Heart right ventricle (tissue), 16 donors: Measurements from ENCODE around the gene LRCH1. TPM values are rescaled to one million over a fixed set of nuclear protein-coding genes. Genes with fewer than 3 reads are reported as not detected.

ENCODE experiments used
- ATAC-seq, 8 donors: fragments of 200-7000 bp; cut with Tn5 transposase; one replicate each; pipeline ENCODE4 v1.9.1; 2020; ENCODE audit warnings: mild to moderate bottlenecking in 8 of 8, moderate library complexity in 8 of 8, moderate number of reproducible peaks in 1 of 8
- DNase-seq, 2 donors: peaks; one replicate each; pipeline ENCODE4 v3.0.0-alpha.2; 2020
- H3K27ac ChIP-seq, 10 donors: fragments of 200-600 bp; sonication (generic) in 2 of 10; one replicate each; pipeline versions ENCODE4 v1.5.0 to v1.8.0; 2020 to 2022; ENCODE audit warnings: mild to moderate bottlenecking in 3 of 10
- H3K27me3 ChIP-seq, 7 donors: fragments of 200-600 bp; one replicate each; pipeline ENCODE4 v1.8.0; 2021 to 2022; ENCODE audit warnings: mild to moderate bottlenecking in 2 of 7
- H3K36me3 ChIP-seq, 9 donors: fragments of 200-600 bp; sonication (generic) in 1 of 9; one replicate each; pipeline versions ENCODE4 v1.5.0 to v1.8.0; 2020 to 2022; ENCODE audit warnings: mild to moderate bottlenecking in 2 of 9
- H3K4me1 ChIP-seq, 9 donors: fragments of 200-600 bp; sonication (generic) in 1 of 9; one replicate each; pipeline versions ENCODE4 v1.5.0 to v1.8.0; 2020 to 2022; ENCODE audit warnings: mild to moderate bottlenecking in 4 of 9
- H3K4me3 ChIP-seq, 10 donors: fragments of 200-600 bp; sonication (generic) in 2 of 10; one replicate each; pipeline versions ENCODE4 v1.5.0 to v1.8.0; 2020 to 2022; ENCODE audit warnings: mild to moderate bottlenecking in 7 of 10, moderate library complexity in 2 of 10
- H3K9me3 ChIP-seq, 11 donors: fragments of 200-600 bp in 10 of 11; sonication (generic) in 2 of 11; one replicate each; pipeline versions ENCODE4 v1.5.0 to v1.8.0; 2013 to 2022; ENCODE audit warnings: mild to moderate bottlenecking in 2 of 11, control low read depth in 1 of 11, moderate library complexity in 1 of 11
- WGBS, 2 donors: extraction: QIAGEN DNeasy Blood & Tissue Kit; methylation state at CpG; one replicate each; pipeline ENCODE4 v1.1.7; 2013; ENCODE audit warnings: inconsistent platforms in 1 of 2; 5-methylcytosine and 5-hydroxymethylcytosine counted together
- intact Hi-C, 10 donors: fragments of 100-400 bp; cut with DNase I; formaldehyde crosslinking; loops; one replicate each; pipeline versions ENCODE4 v1.11.1 to v1.14.2; 2022
- polyA plus RNA-seq, 2 donors: library from polyadenylated mRNA; stranded (reverse); fragments of 200-250 nt; gene quantifications; one replicate each; pipeline ENCODE4 v1.2.3, GENCODE V29; 2013
- total RNA-seq, 10 donors: library from RNA; stranded (reverse); fragmentation: NEBNext Ultra II Directional in 3 of 10; extraction: Animal tissue kit (Norgen Biotek cat#: 25700) in 3 of 10; gene quantifications; one replicate each; pipeline versions ENCODE4 v1.2.1 to v1.2.4, GENCODE V29; 2021 to 2023
- TF ChIP-seq, protein P1 (sequence below), 9 donors: fragments of 200-600 bp; sonication (generic) in 2 of 9; IDR thresholded peaks; one replicate each; pipeline versions ENCODE4 v1.5.0 to v1.8.0; 2021 to 2022; ENCODE audit warnings: antibody characterized with exemption in 9 of 9, mild to moderate bottlenecking in 5 of 9, moderate library complexity in 1 of 9
- donor health status: Arrhythmogenic right ventricular cardiomyopathy.
- donor health status: ischemic (EF 13 %, LVEDD 7.1; RV severe dilation, severe dysfunction).
- donor health status: healthy with polysubstance abuse.
- donor health status: DM: no; HTN: yes; CAD: no.
- donor health status: DM: no; HTN: no; CAD: no.
- donor health status: ischemic (EF 25% LVEDD 6.9; RV normal size, moderate dysfunction).
- donor health status: ischemic (EF 25% LVEDD 5.7; RV mildly dilated, moderate dysfunction).
- donor health status: healthy.
- donor health status: DM: yes; HTN: yes; CAD: no.
- donor health status: Ischemic cardiomyopathy.
- donor health status: ischemic (EF 35%, LVEDD 5.7; RV mildly dilated, moderate dysfunction).
- donor health status: nonischemic (EF 11% LVEDD 7.7; RV severe dilation, severe dysfunction).
- donor health status: DM: yes; HTN: yes; CAD: no.
- donor health status: PGD.
- donor health status: ischemic (EF 29% LVEDD 5.4; RV normal size, mild dysfunction).
- donor health status: nonischemic (EF 23%, LVEDD 6.1; RV moderate dilation, normal function).

LRCH1 gene
- total and polyA plus RNA-seq, 12 donors, result 4.1 to 20.3 (median 13.1) TPM

DNA sequence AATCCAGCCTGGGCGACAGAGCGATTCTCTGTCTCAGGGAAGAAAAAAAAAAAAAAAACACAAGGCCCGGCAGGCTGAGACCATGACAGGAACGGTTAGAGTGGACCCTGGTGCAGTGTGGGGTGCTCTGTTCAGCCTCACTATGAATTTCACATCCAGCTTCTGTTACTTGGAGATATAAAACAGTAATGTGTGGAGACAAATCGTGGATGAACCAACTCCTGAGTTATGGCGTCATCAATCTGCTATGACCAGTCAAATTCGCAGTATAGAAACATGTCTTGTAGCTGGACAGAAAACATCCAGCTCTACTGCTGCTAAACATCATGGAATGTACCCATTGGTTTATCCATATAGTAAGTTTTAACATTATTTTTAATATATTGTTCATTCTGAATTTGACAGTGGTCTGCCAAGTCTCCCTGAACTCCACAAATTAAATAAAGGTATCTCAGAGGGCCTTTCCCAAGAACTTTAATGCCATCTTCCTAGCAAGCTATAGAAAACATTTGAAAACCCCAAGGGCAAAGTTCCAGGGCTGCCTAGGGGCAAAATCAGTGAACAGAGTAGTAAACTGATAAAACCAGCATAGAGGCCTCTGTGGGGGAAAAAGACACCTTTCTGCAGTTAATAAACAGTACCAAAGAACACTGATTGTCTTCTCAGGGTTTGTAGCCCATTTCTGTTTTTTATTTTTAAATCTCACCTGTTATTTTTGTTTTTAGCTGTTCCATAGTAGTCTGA is 75.8 kb downstream of the LRCH1 start:
- no peak overlapping the region for H3K4me3 ChIP-seq
- DNase-seq (no peak), ATAC-seq (no peak)
- H3K27ac ChIP-seq, result peak overlapping the region in 1 of 10 donors; percentile 39
- H3K4me1 ChIP-seq, result peaks cover 10 to 98% (median 49%) of the 10 kb centered on the region in 9 donors
- H3K36me3 ChIP-seq, result no peaks in the 10 kb centered on the region
- WGBS, 2 donors, result 99% methylated on average over 7 of the region's 7 CpGs
- TF ChIP-seq, protein P1, sequence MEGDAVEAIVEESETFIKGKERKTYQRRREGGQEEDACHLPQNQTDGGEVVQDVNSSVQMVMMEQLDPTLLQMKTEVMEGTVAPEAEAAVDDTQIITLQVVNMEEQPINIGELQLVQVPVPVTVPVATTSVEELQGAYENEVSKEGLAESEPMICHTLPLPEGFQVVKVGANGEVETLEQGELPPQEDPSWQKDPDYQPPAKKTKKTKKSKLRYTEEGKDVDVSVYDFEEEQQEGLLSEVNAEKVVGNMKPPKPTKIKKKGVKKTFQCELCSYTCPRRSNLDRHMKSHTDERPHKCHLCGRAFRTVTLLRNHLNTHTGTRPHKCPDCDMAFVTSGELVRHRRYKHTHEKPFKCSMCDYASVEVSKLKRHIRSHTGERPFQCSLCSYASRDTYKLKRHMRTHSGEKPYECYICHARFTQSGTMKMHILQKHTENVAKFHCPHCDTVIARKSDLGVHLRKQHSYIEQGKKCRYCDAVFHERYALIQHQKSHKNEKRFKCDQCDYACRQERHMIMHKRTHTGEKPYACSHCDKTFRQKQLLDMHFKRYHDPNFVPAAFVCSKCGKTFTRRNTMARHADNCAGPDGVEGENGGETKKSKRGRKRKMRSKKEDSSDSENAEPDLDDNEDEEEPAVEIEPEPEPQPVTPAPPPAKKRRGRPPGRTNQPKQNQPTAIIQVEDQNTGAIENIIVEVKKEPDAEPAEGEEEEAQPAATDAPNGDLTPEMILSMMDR (IDR thresholded peaks at IDR 0.05), result no peak
- H3K9me3 ChIP-seq, result no peaks in the 10 kb centered on the region
- H3K27me3 ChIP-seq, result no peaks in the 10 kb centered on the region
- intact Hi-C loops, result no loop called here

DNA sequence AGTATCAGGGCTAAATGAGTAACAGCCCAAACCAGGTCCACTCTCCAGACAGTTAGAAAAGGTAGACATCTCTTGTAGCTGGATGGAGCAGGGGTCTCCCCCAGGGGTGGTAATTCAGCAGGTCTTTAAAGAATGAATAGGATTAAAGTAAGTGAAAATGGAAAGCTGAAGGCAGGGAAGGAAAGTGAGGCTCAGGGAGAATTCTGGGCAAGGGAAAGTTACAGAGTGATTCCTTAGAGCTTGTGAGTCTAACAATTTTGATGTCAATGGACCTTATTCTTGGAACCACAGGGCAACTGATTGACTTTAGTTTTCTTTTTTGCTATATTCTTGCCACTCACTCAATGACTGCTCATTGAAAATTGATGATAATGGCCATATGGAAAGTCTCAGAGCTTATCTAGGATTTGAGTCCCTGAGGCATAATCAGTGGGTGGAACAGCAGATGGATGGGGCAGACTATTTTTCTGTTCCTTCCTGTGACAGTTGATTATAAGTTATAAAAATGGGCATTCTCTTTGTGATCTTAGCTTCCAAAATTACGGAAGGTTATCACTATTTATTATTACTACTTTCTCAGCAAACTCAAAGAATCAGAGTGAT is 76.9 kb downstream of the LRCH1 start:
- Histone ChIP-seq H3K9me3 (no peaks in the 10 kb centered on the region), H3K27me3 (no peaks in the 10 kb centered on the region), H3K4me1 (peaks cover 10 to 98% (median 49%) of the 10 kb centered on the region in 9 donors), H3K36me3 (no peaks in the 10 kb centered on the region), H3K4me3 (no peak overlapping the region), H3K27ac (peak overlapping the region in 4 of 10 donors; percentile 18 to 39 (median 22))
- ATAC-seq (peak in 1 of 8 donors; percentile 18), DNase-seq (no peak)
- WGBS, 2 donors, result 43 to 54% methylated on average over 1 of the region's 1 CpG
- intact Hi-C loops, result no loop called here
- TF ChIP-seq, protein P1 (IDR thresholded peaks at IDR 0.05), result no peak

DNA sequence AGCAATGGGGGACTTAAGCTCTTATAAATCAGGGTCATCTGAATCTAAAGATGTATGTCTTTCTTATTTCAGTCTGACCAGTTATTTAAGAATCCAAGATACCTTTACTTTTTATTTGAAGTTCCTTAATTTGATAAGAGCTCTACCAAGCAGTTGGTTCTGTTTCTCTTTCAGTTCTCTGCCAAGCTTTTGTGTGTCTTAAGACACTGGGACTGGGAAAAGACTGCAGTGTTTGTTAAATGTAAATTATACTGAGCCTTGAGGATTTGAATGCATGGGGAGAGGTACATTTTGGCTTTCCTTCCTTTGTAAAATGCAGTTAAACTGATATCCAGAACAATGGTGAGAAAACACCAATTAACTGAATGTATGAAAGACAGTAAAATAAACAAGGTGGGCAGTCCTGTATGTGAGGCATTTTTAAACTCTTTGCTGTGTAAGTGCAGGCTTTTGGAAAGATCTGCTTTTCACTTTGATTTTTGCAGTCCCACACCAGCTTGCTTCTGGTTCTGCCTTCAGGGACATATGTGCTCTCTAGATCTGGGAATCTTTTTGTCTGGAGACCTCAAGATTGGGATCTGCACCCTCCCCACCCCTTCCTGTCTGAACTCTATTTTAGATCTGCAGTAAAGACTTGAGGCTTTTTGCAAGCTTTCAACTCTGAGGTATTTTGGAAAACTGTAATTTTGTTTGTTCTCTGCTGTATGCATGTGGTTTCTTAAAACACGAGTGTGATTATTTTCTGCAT is 77.6 kb downstream of the LRCH1 start:
- Histone ChIP-seq H3K36me3 (no peaks in the 10 kb centered on the region), H3K27me3 (no peaks in the 10 kb centered on the region), H3K27ac (peak overlapping the region in 6 of 10 donors; percentile 5 to 39 (median 20)), H3K4me1 (peaks cover 10 to 93% (median 46%) of the 10 kb centered on the region in 9 donors), H3K4me3 (peak overlapping the region in 1 of 10 donors; percentile 4), H3K9me3 (no peaks in the 10 kb centered on the region)
- intact Hi-C loops, result no loop called here
- TF ChIP-seq, protein P1 (IDR thresholded peaks at IDR 0.05), result no peak
- ATAC-seq (peak in 3 of 8 donors; percentile 13 to 35 (median 25)), DNase-seq (no peak)
- WGBS, 2 donors, result 17 to 29% methylated on average over 1 of the region's 1 CpG

DNA sequence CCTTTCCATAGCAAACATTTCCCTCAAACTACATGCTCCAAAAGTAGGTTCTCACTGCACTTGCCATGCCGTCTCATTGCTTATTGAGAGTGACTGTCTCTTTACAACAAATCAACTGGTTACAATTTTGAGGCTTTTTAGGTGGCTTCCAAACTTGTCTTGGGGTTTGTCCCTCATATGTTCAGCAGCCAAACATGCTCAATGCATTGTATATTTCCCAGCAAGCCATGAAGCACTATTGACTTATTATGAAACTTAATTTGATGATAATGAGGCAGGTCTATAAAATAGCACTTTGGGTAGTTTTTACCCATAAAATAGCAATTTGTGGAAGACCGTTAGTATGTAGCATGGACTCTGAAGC is 78.2 kb downstream of the LRCH1 start:
- DNase-seq, result no peak
- Histone ChIP-seq H3K9me3 (no peaks in the 10 kb centered on the region), H3K4me1 (peaks cover 10 to 89% (median 46%) of the 10 kb centered on the region in 9 donors), H3K27me3 (no peaks in the 10 kb centered on the region), H3K27ac (peak overlapping the region in 5 of 10 donors; percentile 5 to 39 (median 18)), H3K4me3 (no peak overlapping the region), H3K36me3 (no peaks in the 10 kb centered on the region)
- WGBS, 2 donors, result 79 to 85% methylated on average over 2 of the region's 2 CpGs
- ATAC-seq, result no peak
- TF ChIP-seq, protein P1 (IDR thresholded peaks at IDR 0.05), result no peak
- intact Hi-C loops, result no loop called here
